OCI-LY3 (cell line): ENCODE data around the gene UMODL1.

Source experiments
- CTCF ChIP-seq: fragments of 200-600, 300-600 bp; sonication (generic); IDR thresholded peaks from 2 replicates; pipeline ENCODE4 v1.5.1; 2014; ENCODE audit warnings: antibody characterized with exemption, low read length, low read depth
- EZH2phosphoT487 ChIP-seq: fragments of 200-600 bp; shearing (Covaris generic); IDR thresholded peaks from 2 replicates; pipeline ENCODE4 v1.6.1; 2018; ENCODE audit warnings: antibody characterized with exemption, mixed run types, low read depth

GRCh38 chr21:42088658-42089057, 17.5 kb downstream of the UMODL1 start:
- no peak for TF ChIP-seq CTCF
- no peak for TF ChIP-seq EZH2phosphoT487
